Neural progenitor cell (in vitro differentiated cells): Measurements from ENCODE around the gene CBLB. TPM values are rescaled to one million over a fixed set of nuclear protein-coding genes. Genes with fewer than 3 reads are reported as not detected.

Experiments used
- DNase-seq: peaks from one replicate; pipeline ENCODE4 v3.0.0-alpha.2; 2016; ENCODE audit warnings: low spot score
- H2AFZ ChIP-seq: fragments of 200-600 bp; sonication (generic); replicated peaks from 2 replicates; pipeline ENCODE4 v1.6.1; 2016; ENCODE audit warnings: antibody characterized with exemption
- H3F3A ChIP-seq: fragments of 200-600 bp; sonication (generic); 2 replicates; pipeline ENCODE4 v1.6.1; 2016; ENCODE audit warnings: antibody characterized with exemption, low read depth
- H3K27ac ChIP-seq: fragments of 200-600 bp; sonication (generic); 2 replicates; pipeline ENCODE4 v1.5.1; 2016; ENCODE audit warnings: mild to moderate bottlenecking
- H3K27me3 ChIP-seq: fragments of 200-600 bp; sonication (generic); 2 replicates; pipeline ENCODE4 v1.6.1; 2016; ENCODE audit warnings: mild to moderate bottlenecking, moderate library complexity
- H3K36me3 ChIP-seq: fragments of 200-600 bp; sonication (generic); 2 replicates; pipeline ENCODE4 v1.5.1; 2016
- H3K4me1 ChIP-seq: fragments of 200-600 bp; sonication (generic); 2 replicates; pipeline ENCODE4 v1.6.1; 2016; ENCODE audit warnings: mixed run types
- H3K4me2 ChIP-seq: fragments of 200-600 bp; sonication (generic); 2 replicates; pipeline ENCODE4 v1.6.1; 2016
- H3K4me3 ChIP-seq: fragments of 200-600 bp; sonication (generic); 2 replicates; pipeline ENCODE4 v1.5.1; 2016
- H3K79me2 ChIP-seq: fragments of 200-600 bp; sonication (generic); 2 replicates; pipeline ENCODE4 v1.6.1; 2016; ENCODE audit warnings: low read depth
- H3K9ac ChIP-seq: fragments of 200-600 bp; sonication (generic); 2 replicates; pipeline ENCODE4 v1.6.1; 2016
- H3K9me3 ChIP-seq: fragments of 200-600 bp; sonication (generic); 2 replicates; pipeline ENCODE4 v1.5.1; 2016; ENCODE audit warnings: low read depth
- H4K20me1 ChIP-seq: fragments of 200-600 bp; sonication (generic); 2 replicates; pipeline ENCODE4 v1.6.1; 2016; ENCODE audit warnings: low read depth
- H3K27ac Mint-ChIP-seq: 3 replicates; pipeline ENCODE4 v1.8.0; 2021; ENCODE audit warnings: mixed read lengths
- H3K27me3 Mint-ChIP-seq: 2 replicates; pipeline ENCODE4 v1.8.0; 2022; ENCODE audit warnings: low read depth, mild to moderate bottlenecking, inconsistent platforms, moderate library complexity, mixed read lengths; ENCODE audit not compliant: insufficient read depth
- H3K36me3 Mint-ChIP-seq: 3 replicates; pipeline ENCODE4 v1.8.0; 2021; ENCODE audit warnings: mixed read lengths
- H3K4me1 Mint-ChIP-seq: 3 replicates; pipeline ENCODE4 v1.8.0; 2021; ENCODE audit warnings: mixed read lengths
- H3K4me3 Mint-ChIP-seq: 3 replicates; pipeline ENCODE4 v1.8.0; 2021; ENCODE audit warnings: mild to moderate bottlenecking, moderate library complexity, mixed read lengths
- H3K9me3 Mint-ChIP-seq: 3 replicates; pipeline ENCODE4 v1.8.0; 2020; ENCODE audit warnings: mixed read lengths
- CTCF ChIP-seq: fragments of 200-600 bp; sonication (generic); IDR thresholded peaks from 2 replicates; pipeline ENCODE4 v1.5.1; 2017; ENCODE audit warnings: antibody characterized with exemption, mild to moderate bottlenecking
- EZH2 ChIP-seq: fragments of 200-600 bp; sonication (generic); IDR thresholded peaks from 2 replicates; pipeline ENCODE4 v1.6.1; 2017; ENCODE audit warnings: antibody characterized with exemption, mild to moderate bottlenecking, moderate library complexity
- EZH2phosphoT487 ChIP-seq: fragments of 200-600 bp; sonication (generic); IDR thresholded peaks from 2 replicates; pipeline ENCODE4 v1.6.1; 2017; ENCODE audit warnings: antibody characterized with exemption
- total RNA-seq: library from RNA; depleted of rRNA; stranded (reverse); fragments of >200 nt; gene quantifications from 2 replicates; pipeline ENCODE4 v1.2.3, GENCODE V29; 2015; ENCODE audit warnings: low replicate concordance

The CBLB gene
- total RNA-seq, 1 donor from 2014 or later, result 105 TPM

GRCh38 chr3:105704726-105705410 is 163.9 kb downstream of the CBLB start:
- no peak overlapping the region for H3K4me3 ChIP-seq
- Mint-ChIP-seq H3K27me3 (no peaks in the 10 kb centered on the region), H3K4me1 (no peaks in the 10 kb centered on the region), H3K9me3 (no peaks in the 10 kb centered on the region), H3K36me3 (peaks cover 27% of the 10 kb centered on the region), H3K27ac (no peak overlapping the region), H3K4me3 (no peak overlapping the region)
- H2AFZ ChIP-seq, result no peak overlapping the region
- no peak for DNase-seq
- no peaks in the 10 kb centered on the region for H3K79me2 ChIP-seq
- H3K27ac ChIP-seq, result no peak overlapping the region
- no peak overlapping the region for H3K9ac ChIP-seq
- no peaks in the 10 kb centered on the region for H3K9me3 ChIP-seq
- H3K27me3 ChIP-seq, result no peaks in the 10 kb centered on the region
- no peaks in the 10 kb centered on the region for H3K4me1 ChIP-seq
- H3K4me2 ChIP-seq, result no peak overlapping the region
- TF ChIP-seq EZH2 (no peak), EZH2phosphoT487 (no peak), CTCF (no peak)
- no peaks in the 10 kb centered on the region for H4K20me1 ChIP-seq
- peaks cover 25% of the 10 kb centered on the region for H3K36me3 ChIP-seq
- H3F3A ChIP-seq, result no peaks in the 10 kb centered on the region

- H2AFZ ChIP-seq, result no peak overlapping the region
- Mint-ChIP-seq H3K4me3 (no peak overlapping the region), H3K4me1 (no peaks in the 10 kb centered on the region), H3K36me3 (peaks cover 23% of the 10 kb centered on the region), H3K27me3 (no peaks in the 10 kb centered on the region), H3K9me3 (no peaks in the 10 kb centered on the region), H3K27ac (no peak overlapping the region)
- H3K9me3 ChIP-seq, result no peaks in the 10 kb centered on the region
- no peak for DNase-seq
- no peak overlapping the region for H3K9ac ChIP-seq
- no peaks in the 10 kb centered on the region for H3F3A ChIP-seq
- no peaks in the 10 kb centered on the region for H3K27me3 ChIP-seq
- no peak overlapping the region for H3K4me3 ChIP-seq
- peaks cover 25% of the 10 kb centered on the region for H3K36me3 ChIP-seq
- H3K4me2 ChIP-seq, result no peak overlapping the region
- no peaks in the 10 kb centered on the region for H3K79me2 ChIP-seq
- H3K4me1 ChIP-seq, result no peaks in the 10 kb centered on the region
- TF ChIP-seq EZH2phosphoT487 (no peak), CTCF (no peak), EZH2 (no peak)
- H4K20me1 ChIP-seq, result no peaks in the 10 kb centered on the region
- H3K27ac ChIP-seq, result no peak overlapping the region
Measured at GRCh38 chr3:105700575-105700974, 168.2 kb downstream of the CBLB start.

GRCh38 chr3:105691633-105692032 is 177.2 kb downstream of the CBLB start:
- Histone ChIP-seq H3K4me2 (no peak overlapping the region), H3K27me3 (no peaks in the 10 kb centered on the region), H3F3A (no peaks in the 10 kb centered on the region), H2AFZ (no peak overlapping the region), H4K20me1 (no peaks in the 10 kb centered on the region), H3K36me3 (peaks cover 6% of the 10 kb centered on the region), H3K4me3 (no peak overlapping the region), H3K79me2 (no peaks in the 10 kb centered on the region), H3K27ac (no peak overlapping the region), H3K4me1 (peaks cover 8% of the 10 kb centered on the region), H3K9ac (no peak overlapping the region), H3K9me3 (no peaks in the 10 kb centered on the region)
- DNase-seq, result no peak
- TF ChIP-seq EZH2phosphoT487 (no peak), CTCF (no peak), EZH2 (no peak)
- H3K27ac Mint-ChIP-seq, result no peak overlapping the region
- H3K4me3 Mint-ChIP-seq, result no peak overlapping the region
- H3K36me3 Mint-ChIP-seq, result peaks cover 15% of the 10 kb centered on the region
- no peaks in the 10 kb centered on the region for H3K27me3 Mint-ChIP-seq
- H3K4me1 Mint-ChIP-seq, result no peaks in the 10 kb centered on the region
- no peaks in the 10 kb centered on the region for H3K9me3 Mint-ChIP-seq
